Neural cell (in vitro differentiated cells): ENCODE results near the gene NEURL1. TPM values are rescaled to one million over a fixed set of nuclear protein-coding genes. Genes with fewer than 3 reads are reported as not detected.

Source experiments
- H2AFZ ChIP-seq: fragments of 200-600, 300-800 bp; sonication (generic), shearing (Covaris generic); 2 replicates; pipeline ENCODE4 v1.6.0; 2014; ENCODE audit warnings: low read depth, mild to moderate bottlenecking, antibody characterized with exemption, low read length, moderate library complexity
- H3F3A ChIP-seq: fragments of 200-600 bp; shearing (Covaris generic); 2 replicates; pipeline ENCODE4 v1.6.1; 2016; ENCODE audit warnings: mild to moderate bottlenecking, moderate library complexity, mixed read lengths, antibody characterized with exemption, low read length; ENCODE audit not compliant: insufficient read depth, poor library complexity, severe bottlenecking
- H3K27ac ChIP-seq: fragments of 200-600, 300-800 bp; sonication (generic), shearing (Covaris generic); 2 replicates; pipeline ENCODE4 v1.5.1; 2014; ENCODE audit warnings: mild to moderate bottlenecking, low read length, moderate library complexity
- H3K27me3 ChIP-seq: fragments of 300-800, 200-600 bp; sonication (generic), shearing (Covaris generic); 2 replicates; pipeline ENCODE4 v1.6.0; 2014; ENCODE audit warnings: mild to moderate bottlenecking, low read depth, low read length, moderate library complexity; ENCODE audit not compliant: insufficient read depth
- H3K36me3 ChIP-seq: fragments of 300-800, 200-600 bp; sonication (generic), shearing (Covaris generic); 2 replicates; pipeline ENCODE4 v1.5.1; 2014; ENCODE audit warnings: mild to moderate bottlenecking, antibody characterized with exemption, low read length, moderate library complexity; ENCODE audit not compliant: insufficient read depth
- H3K4me2 ChIP-seq: fragments of 300-800, 200-600 bp; sonication (generic), shearing (Covaris generic); 2 replicates; pipeline ENCODE4 v1.6.0; 2014; ENCODE audit warnings: mild to moderate bottlenecking, low read length
- H3K4me3 ChIP-seq: fragments of 300-800, 200-600 bp; sonication (generic), shearing (Covaris generic); 2 replicates; pipeline ENCODE4 v1.5.1; 2014; ENCODE audit warnings: mild to moderate bottlenecking, low read length, moderate library complexity
- H3K79me2 ChIP-seq: fragments of 200-600 bp; shearing (Covaris generic); replicated peaks from 2 replicates; pipeline ENCODE4 v1.6.0; 2014; ENCODE audit warnings: mild to moderate bottlenecking, low read length, moderate library complexity; ENCODE audit not compliant: insufficient read depth
- H3K9ac ChIP-seq: fragments of 300-800, 200-600 bp; sonication (generic), shearing (Covaris generic); 2 replicates; pipeline ENCODE4 v1.6.1; 2016; ENCODE audit warnings: mild to moderate bottlenecking, low read length, mixed read lengths
- H3K9me2 ChIP-seq: fragments of 200-600 bp; shearing (Covaris generic); 2 replicates; pipeline ENCODE4 v1.6.1; 2016; ENCODE audit warnings: mild to moderate bottlenecking, low read length, mixed read lengths; ENCODE audit not compliant: insufficient read depth
- H3K9me3 ChIP-seq: fragments of 200-600, 300-800 bp; sonication (generic), shearing (Covaris generic); 2 replicates; pipeline ENCODE4 v1.6.1; 2016; ENCODE audit warnings: mild to moderate bottlenecking, mixed run types, low read length, moderate library complexity, mixed read lengths
- H4K20me1 ChIP-seq: fragments of 200-600 bp; shearing (Covaris generic); 2 replicates; pipeline ENCODE4 v1.6.1; 2016; ENCODE audit warnings: mild to moderate bottlenecking, mixed run types; ENCODE audit not compliant: insufficient read depth
- CTCF ChIP-seq: fragments of 450-650 bp; IDR thresholded peaks from 2 replicates; pipeline ENCODE4 v1.5.1; 2014; ENCODE audit warnings: antibody characterized with exemption, mild to moderate bottlenecking, moderate library complexity; ENCODE audit not compliant: poor library complexity, severe bottlenecking
- EP300 ChIP-seq: fragments of 450-650 bp; conservative IDR thresholded peaks from 2 replicates; pipeline ENCODE4 v1.6.1; 2014; ENCODE audit warnings: antibody characterized with exemption, mild to moderate bottlenecking, moderate library complexity; ENCODE audit not compliant: poor library complexity, severe bottlenecking
- EZH2 ChIP-seq: fragments of 200-600, 300-800 bp; shearing (Covaris generic), sonication (generic); IDR thresholded peaks from 2 replicates; pipeline ENCODE4 v1.6.1; 2014; ENCODE audit warnings: antibody characterized with exemption, low read length, borderline replicate concordance, mild to moderate bottlenecking; ENCODE audit not compliant: insufficient read depth, poor library complexity, severe bottlenecking
- MXI1 ChIP-seq: fragments of 450-650 bp; conservative IDR thresholded peaks from 2 replicates; pipeline ENCODE4 v1.6.1; 2014; ENCODE audit warnings: antibody characterized with exemption, mild to moderate bottlenecking; ENCODE audit not compliant: poor library complexity, severe bottlenecking
- POLR2AphosphoS5 ChIP-seq: IDR thresholded peaks from 2 replicates; pipeline ENCODE4 v1.6.1; 2012
- RAD21 ChIP-seq: fragments of 450-650 bp; conservative IDR thresholded peaks from 2 replicates; pipeline ENCODE4 v1.6.1; 2014; ENCODE audit warnings: antibody characterized with exemption, mild to moderate bottlenecking, moderate library complexity
- REST ChIP-seq: IDR thresholded peaks from 2 replicates; pipeline ENCODE4 v1.6.1; 2012; ENCODE audit warnings: borderline replicate concordance
- SMC3 ChIP-seq: fragments of 450-650 bp; conservative IDR thresholded peaks from 2 replicates; pipeline ENCODE4 v1.6.1; 2014; ENCODE audit warnings: antibody characterized with exemption, mild to moderate bottlenecking, moderate library complexity; ENCODE audit not compliant: poor library complexity
- TAF1 ChIP-seq: IDR thresholded peaks from 2 replicates; pipeline ENCODE4 v1.6.1; 2012; ENCODE audit warnings: low read depth
- polyA minus RNA-seq: library from RNA; depleted of rRNA, polyadenylated mRNA; stranded (reverse); fragments of >200 nt; gene quantifications from 2 replicates; pipeline ENCODE4 v1.2.3, GENCODE V29; 2014
- polyA plus RNA-seq: library from polyadenylated mRNA; depleted of rRNA; stranded (reverse); fragments of >200 nt; gene quantifications from 2 replicates; pipeline ENCODE4 v1.2.3, GENCODE V29; 2014

The NEURL1 gene
- polyA plus RNA-seq (12.3 and 15.7 TPM in 2 replicates), polyA minus RNA-seq (28.7 and 29.5 TPM in 2 replicates)

- H3F3A ChIP-seq = no peaks in the 10 kb centered on the region
- H3K4me2 ChIP-seq = peak within 1 kb of the TSS; percentile 95
- H2AFZ ChIP-seq = peak within 1 kb of the TSS; percentile 73
- TF ChIP-seq CTCF (no peak), MXI1 (peak; percentile 31), EZH2 (no peak), RAD21 (peak; percentile 10), EP300 (peak; percentile 38), TAF1 (peak; percentile 57), POLR2AphosphoS5 (peak; percentile 80), REST (peak; percentile 54), SMC3 (no peak)
- H3K79me2 ChIP-seq = peaks cover 17% of the 10 kb centered on the region
- no peaks in the 10 kb centered on the region for H4K20me1 ChIP-seq
- no peaks in the 10 kb centered on the region for H3K36me3 ChIP-seq
- peaks cover 4% of the 10 kb centered on the region for H3K27me3 ChIP-seq
- peak within 1 kb of the TSS; percentile 86 for H3K9ac ChIP-seq
- no peaks in the 10 kb centered on the region for H3K9me2 ChIP-seq
- no peaks in the 10 kb centered on the region for H3K9me3 ChIP-seq
- peak within 1 kb of the TSS; percentile 99 for H3K4me3 ChIP-seq
- H3K27ac ChIP-seq = peak within 1 kb of the TSS; percentile 83
These were observed at the start of gene NEURL1 for GRCh38 chr10:103493362-103493915. NEURL1 (plus strand) TSS chr10:103493705; CDS start chr10:103494388, 683 bp downstream.

GRCh38 chr10:103444478-103444877 is 49.0 kb upstream of the NEURL1 start:
- H3K4me2 ChIP-seq = no peak overlapping the region
- H3F3A ChIP-seq = no peaks in the 10 kb centered on the region
- no peaks in the 10 kb centered on the region for H3K79me2 ChIP-seq
- H4K20me1 ChIP-seq = no peaks in the 10 kb centered on the region
- no peaks in the 10 kb centered on the region for H3K9me3 ChIP-seq
- H3K36me3 ChIP-seq = peaks cover 7% of the 10 kb centered on the region
- H3K9ac ChIP-seq = no peak overlapping the region
- TF ChIP-seq REST = no peak
- no peak for TF ChIP-seq EZH2
- TF ChIP-seq CTCF = no peak
- H3K4me3 ChIP-seq = no peak overlapping the region
- H3K27me3 ChIP-seq = no peaks in the 10 kb centered on the region
- H2AFZ ChIP-seq = no peak overlapping the region
- no peak overlapping the region for H3K27ac ChIP-seq
- no peaks in the 10 kb centered on the region for H3K9me2 ChIP-seq
